SK-N-SH (cell line): Measurements from ENCODE around the gene NLRC5.

Experiments
- TF ChIP-seq, protein P1 (sequence below): fragments of 200-600 bp; sonication (generic); IDR thresholded peaks from 2 replicates; pipeline ENCODE4 v1.6.1; 2017; ENCODE audit warnings: antibody characterized with exemption, mild to moderate bottlenecking, moderate library complexity
- TF ChIP-seq, protein P2 (sequence below): IDR thresholded peaks from 2 replicates; pipeline ENCODE4 v1.6.1; 2012; ENCODE audit warnings: mild to moderate bottlenecking, low read depth, low read length, moderate library complexity

- TF ChIP-seq, protein P1, sequence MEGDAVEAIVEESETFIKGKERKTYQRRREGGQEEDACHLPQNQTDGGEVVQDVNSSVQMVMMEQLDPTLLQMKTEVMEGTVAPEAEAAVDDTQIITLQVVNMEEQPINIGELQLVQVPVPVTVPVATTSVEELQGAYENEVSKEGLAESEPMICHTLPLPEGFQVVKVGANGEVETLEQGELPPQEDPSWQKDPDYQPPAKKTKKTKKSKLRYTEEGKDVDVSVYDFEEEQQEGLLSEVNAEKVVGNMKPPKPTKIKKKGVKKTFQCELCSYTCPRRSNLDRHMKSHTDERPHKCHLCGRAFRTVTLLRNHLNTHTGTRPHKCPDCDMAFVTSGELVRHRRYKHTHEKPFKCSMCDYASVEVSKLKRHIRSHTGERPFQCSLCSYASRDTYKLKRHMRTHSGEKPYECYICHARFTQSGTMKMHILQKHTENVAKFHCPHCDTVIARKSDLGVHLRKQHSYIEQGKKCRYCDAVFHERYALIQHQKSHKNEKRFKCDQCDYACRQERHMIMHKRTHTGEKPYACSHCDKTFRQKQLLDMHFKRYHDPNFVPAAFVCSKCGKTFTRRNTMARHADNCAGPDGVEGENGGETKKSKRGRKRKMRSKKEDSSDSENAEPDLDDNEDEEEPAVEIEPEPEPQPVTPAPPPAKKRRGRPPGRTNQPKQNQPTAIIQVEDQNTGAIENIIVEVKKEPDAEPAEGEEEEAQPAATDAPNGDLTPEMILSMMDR, result no peak
- TF ChIP-seq, protein P2, sequence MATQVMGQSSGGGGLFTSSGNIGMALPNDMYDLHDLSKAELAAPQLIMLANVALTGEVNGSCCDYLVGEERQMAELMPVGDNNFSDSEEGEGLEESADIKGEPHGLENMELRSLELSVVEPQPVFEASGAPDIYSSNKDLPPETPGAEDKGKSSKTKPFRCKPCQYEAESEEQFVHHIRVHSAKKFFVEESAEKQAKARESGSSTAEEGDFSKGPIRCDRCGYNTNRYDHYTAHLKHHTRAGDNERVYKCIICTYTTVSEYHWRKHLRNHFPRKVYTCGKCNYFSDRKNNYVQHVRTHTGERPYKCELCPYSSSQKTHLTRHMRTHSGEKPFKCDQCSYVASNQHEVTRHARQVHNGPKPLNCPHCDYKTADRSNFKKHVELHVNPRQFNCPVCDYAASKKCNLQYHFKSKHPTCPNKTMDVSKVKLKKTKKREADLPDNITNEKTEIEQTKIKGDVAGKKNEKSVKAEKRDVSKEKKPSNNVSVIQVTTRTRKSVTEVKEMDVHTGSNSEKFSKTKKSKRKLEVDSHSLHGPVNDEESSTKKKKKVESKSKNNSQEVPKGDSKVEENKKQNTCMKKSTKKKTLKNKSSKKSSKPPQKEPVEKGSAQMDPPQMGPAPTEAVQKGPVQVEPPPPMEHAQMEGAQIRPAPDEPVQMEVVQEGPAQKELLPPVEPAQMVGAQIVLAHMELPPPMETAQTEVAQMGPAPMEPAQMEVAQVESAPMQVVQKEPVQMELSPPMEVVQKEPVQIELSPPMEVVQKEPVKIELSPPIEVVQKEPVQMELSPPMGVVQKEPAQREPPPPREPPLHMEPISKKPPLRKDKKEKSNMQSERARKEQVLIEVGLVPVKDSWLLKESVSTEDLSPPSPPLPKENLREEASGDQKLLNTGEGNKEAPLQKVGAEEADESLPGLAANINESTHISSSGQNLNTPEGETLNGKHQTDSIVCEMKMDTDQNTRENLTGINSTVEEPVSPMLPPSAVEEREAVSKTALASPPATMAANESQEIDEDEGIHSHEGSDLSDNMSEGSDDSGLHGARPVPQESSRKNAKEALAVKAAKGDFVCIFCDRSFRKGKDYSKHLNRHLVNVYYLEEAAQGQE, result no peak
Observed at GRCh38 chr16:56997931-56998330, 8.6 kb downstream of the NLRC5 start.
